Neutrophil (primary cell): ENCODE results near the gene SV2C.
"Not testable (repeated sequence)": the region's sequence is repeated elsewhere in the genome, so short reads cannot be mapped to it uniquely, and the experiment has no call there.

Source experiments
- H3K27ac ChIP-seq: fragments of 200-600 bp; sonication (generic); 2 replicates; pipeline ENCODE4 v1.5.1; 2016; ENCODE audit warnings: mild to moderate bottlenecking, moderate library complexity
- H3K27me3 ChIP-seq: fragments of 200-600 bp; sonication (generic); 2 replicates; pipeline ENCODE4 v1.6.0; 2016; ENCODE audit warnings: mild to moderate bottlenecking
- H3K36me3 ChIP-seq: fragments of 200-600 bp; sonication (generic); 2 replicates; pipeline ENCODE4 v1.5.1; 2017
- H3K4me1 ChIP-seq, 2 experiments: fragments of 200-600 bp in 1 of 2; sonication (generic) in 1 of 2; 1 replicate in 1 of 2; 2 replicates in 1 of 2; pipeline versions ENCODE4 v1.5.1 to v1.6.1; 2013 to 2016; ENCODE audit warnings: low read depth in 1 of 2, low read length in 1 of 2, mild to moderate bottlenecking in 1 of 2, moderate library complexity in 1 of 2; ENCODE audit not compliant: control insufficient read depth in 1 of 2, insufficient read depth in 1 of 2
- H3K4me3 ChIP-seq, 2 experiments: fragments of 200-600 bp in 1 of 2; sonication (generic) in 1 of 2; 1 replicate in 1 of 2; 2 replicates in 1 of 2; pipeline ENCODE4 v1.5.1; 2013 to 2016; ENCODE audit warnings: low read depth in 1 of 2, low read length in 1 of 2, mild to moderate bottlenecking in 1 of 2, moderate library complexity in 1 of 2
- H3K9me3 ChIP-seq: fragments of 200-600 bp; sonication (generic); 2 replicates; pipeline ENCODE4 v1.5.1; 2016
- CTCF ChIP-seq: fragments of 200-600 bp; sonication (generic); IDR thresholded peaks from 2 replicates; pipeline ENCODE4 v1.5.1; 2016; ENCODE audit warnings: antibody characterized with exemption

Gene SV2C

DNA sequence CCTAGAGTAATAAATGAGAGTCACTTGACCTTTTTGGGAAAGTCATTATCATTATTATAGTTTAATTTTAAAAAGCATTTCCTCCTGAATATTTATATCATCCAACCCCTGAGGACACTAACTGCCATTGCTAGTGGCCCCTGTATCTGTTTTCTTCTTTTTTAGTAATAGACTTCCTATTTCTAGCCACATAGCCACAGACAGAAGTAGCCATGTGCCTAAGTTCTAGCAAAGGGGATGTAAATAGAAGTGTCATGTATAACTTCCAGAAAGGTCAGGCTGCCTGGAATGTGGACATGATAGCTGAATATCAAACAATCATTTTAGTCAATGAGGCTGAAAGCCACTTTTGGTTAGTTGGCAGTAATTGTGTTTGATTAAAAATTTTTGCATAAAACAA, 282.4 kb downstream of the SV2C start:
- Histone ChIP-seq H3K36me3 (no peaks in the 10 kb centered on the region), H3K4me1 (peaks cover 9 to 23% of the 10 kb centered on the region in 2 experiments), H3K4me3 (no peak overlapping the region), H3K27ac (no peak overlapping the region), H3K9me3 (no peaks in the 10 kb centered on the region), H3K27me3 (no peaks in the 10 kb centered on the region)
- no peak for TF ChIP-seq CTCF

DNA sequence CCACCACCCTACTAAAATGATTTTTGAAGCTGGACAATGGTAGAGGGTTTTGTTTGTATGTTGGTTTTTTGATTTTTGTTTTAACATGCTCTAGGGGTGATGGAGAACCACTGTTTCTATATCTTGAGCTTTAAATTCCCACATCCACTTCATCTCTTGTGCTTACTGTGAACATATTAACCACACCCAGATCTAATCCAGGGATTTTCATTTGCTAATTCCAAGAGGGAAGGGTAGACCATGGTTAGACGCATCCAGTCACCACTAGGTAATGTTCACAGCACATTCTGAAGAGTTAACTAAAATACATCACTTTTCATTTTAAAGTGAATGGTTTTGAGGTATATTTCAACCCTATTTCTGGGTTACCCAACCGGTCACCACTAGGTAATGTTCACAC, 283.4 kb downstream of the SV2C start:
- no peak for TF ChIP-seq CTCF
- Histone ChIP-seq H3K36me3 (no peaks in the 10 kb centered on the region), H3K9me3 (no peaks in the 10 kb centered on the region)

DNA sequence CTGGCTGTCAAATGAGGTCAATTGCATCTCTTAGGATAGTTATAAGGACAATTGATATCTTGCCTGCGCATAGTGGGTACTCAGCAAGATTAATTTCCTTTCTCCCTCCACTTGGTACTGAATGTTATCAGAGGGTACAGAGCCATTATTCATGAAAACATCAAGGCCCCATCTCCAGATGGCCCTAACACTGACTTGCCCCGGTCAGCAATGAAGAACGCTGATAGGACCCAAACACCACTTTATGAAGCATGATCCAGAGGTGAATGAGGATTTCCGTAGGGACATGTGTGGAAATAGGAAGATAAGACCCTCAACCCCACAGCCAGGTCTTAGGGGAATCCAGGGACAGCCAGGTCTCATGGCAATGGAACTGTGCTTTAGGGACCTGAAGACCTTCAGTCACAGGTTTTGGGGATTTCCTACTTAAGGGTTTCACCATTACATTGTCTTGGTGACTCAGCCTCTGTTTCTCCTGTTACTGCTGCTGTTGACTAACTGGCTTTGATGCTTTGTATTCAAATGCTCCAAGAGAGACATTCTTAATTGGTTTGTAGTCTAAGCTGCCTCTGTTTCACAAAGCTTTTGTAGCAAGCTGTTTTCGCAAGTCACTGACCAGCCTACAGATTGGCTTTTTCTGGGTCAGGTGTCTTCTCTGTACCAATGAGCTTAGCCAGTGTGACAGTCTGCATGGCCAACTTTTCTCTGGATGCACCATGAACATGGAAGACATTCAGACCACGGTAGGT, 284.6 kb downstream of the SV2C start:
- H3K36me3 ChIP-seq, result no peaks in the 10 kb centered on the region
- H3K27me3 ChIP-seq, result no peaks in the 10 kb centered on the region
- peaks cover 5 to 12% of the 10 kb centered on the region in 2 experiments for H3K4me1 ChIP-seq
- H3K4me3 ChIP-seq, result no peak overlapping the region
- TF ChIP-seq CTCF, result no peak
- H3K27ac ChIP-seq, result no peak overlapping the region
- no peaks in the 10 kb centered on the region for H3K9me3 ChIP-seq

More for the DNA sequence above, 283.4 kb downstream of the SV2C start:
- H3K27ac ChIP-seq, result no peak overlapping the region
- no peaks in the 10 kb centered on the region for H3K27me3 ChIP-seq
- H3K4me3 ChIP-seq, result no peak overlapping the region
- peaks cover 5 to 13% of the 10 kb centered on the region in 2 experiments for H3K4me1 ChIP-seq

DNA sequence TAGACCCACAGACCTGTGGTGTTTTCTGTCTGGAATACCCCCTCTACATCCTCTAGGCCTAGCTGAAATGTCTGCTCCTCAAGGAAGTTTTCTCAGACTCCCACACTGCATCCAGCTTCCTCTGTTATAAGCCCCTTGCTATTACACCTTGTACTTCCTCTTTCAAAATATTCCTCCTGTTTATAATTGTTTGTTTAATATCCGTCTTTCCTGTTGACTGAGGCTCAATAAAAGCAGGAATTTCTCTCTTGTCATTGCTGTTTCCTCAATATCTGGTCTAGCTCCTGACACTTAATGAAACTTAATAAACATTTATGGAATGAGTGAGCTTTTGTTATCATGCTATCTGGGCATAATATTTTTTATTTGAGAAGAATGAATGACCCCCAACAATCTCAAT, 285.8 kb downstream of the SV2C start:
- Histone ChIP-seq H3K36me3 (no peaks in the 10 kb centered on the region), H3K9me3 (no peaks in the 10 kb centered on the region), H3K27me3 (no peaks in the 10 kb centered on the region), H3K4me3 (no peak overlapping the region), H3K4me1 (peaks cover 5 to 12% of the 10 kb centered on the region in 2 experiments), H3K27ac (no peak overlapping the region)
- TF ChIP-seq CTCF, result no peak

DNA sequence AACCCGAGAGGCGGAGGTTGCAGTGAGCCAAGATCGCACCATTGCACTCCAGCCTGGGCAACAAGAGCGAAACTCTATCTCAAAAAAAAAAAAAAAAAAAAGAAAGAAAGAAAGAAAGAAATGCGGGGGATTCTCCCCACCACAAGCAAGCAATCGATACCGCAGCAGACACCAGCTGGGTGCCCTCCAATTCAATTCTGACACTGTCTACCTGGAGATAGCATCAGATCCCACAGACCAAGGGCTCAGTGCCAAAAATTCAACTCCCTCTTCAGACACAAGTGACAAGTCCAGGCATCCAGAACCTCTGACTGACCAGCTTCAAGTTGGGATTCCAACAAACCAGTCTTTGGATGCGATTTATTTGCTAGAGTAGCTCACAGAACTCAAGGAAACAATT, 286.5 kb downstream of the SV2C start:
- not testable (repeated sequence) for H3K27ac ChIP-seq, H3K4me3 ChIP-seq, H3K27me3 ChIP-seq, H3K9me3 ChIP-seq, H3K36me3 ChIP-seq
- H3K4me1 ChIP-seq, result peaks cover 5 to 12% of the 10 kb centered on the region in 2 experiments

DNA sequence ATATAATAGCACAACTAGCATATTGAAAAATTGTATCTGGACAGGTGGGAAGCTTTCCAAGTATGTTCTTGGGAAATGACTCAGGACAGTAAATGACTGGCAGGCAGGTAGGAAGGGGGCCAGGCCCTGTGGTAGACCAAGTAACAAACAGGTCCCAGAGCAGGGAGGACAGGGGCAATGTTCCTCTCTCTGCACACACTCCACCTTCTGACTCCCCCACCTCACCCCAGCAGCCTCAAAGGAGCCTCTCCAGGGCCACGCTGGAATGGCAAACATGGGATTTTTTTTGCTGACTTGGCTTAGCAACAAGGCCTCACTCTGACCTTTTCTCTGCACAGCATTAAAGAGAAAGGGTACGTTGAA, 288.8 kb downstream of the SV2C start:
- Histone ChIP-seq H3K9me3 (no peaks in the 10 kb centered on the region), H3K4me3 (no peak overlapping the region), H3K36me3 (no peaks in the 10 kb centered on the region), H3K27ac (no peak overlapping the region), H3K4me1 (no peaks in the 10 kb centered on the region), H3K27me3 (no peaks in the 10 kb centered on the region)
- TF ChIP-seq CTCF, result no peak
